ENCODE measurements around the gene SPRN. TPM values are rescaled to one million over a fixed set of nuclear protein-coding genes. Genes with fewer than 3 reads are reported as not detected.
"Not testable (repeated sequence)": the region's sequence is repeated elsewhere in the genome, so short reads cannot be mapped to it uniquely, and the experiment has no call there.

SPRN gene
- total RNA-seq, 2 experiments from 2014 or later = not detected

GRCh38 chr10:133388973-133389818 lies 35.2 kb downstream of the SPRN start:
- Mint-ChIP-seq H3K4me3 (peak overlapping the region; percentile 71), H3K4me1 (peaks cover 45% of the 10 kb centered on the region), H3K27me3 (no peaks in the 10 kb centered on the region), H3K9me3 (ENCODE audit: low read depth) (no peaks in the 10 kb centered on the region), H3K36me3 (peaks cover 2% of the 10 kb centered on the region), H3K27ac (peak overlapping the region; percentile 93)
- CTCF ChIA-PET = interaction anchor here (1.0 to 6.0 kb wide), 6 partner anchors 9 to 81 kb away, joined by 3 to 30 read pairs (median 5); no protein-coding TSS in a partner anchor
- DNase-seq = peak; percentile 79
- peak; percentile 59 for ATAC-seq

DNA sequence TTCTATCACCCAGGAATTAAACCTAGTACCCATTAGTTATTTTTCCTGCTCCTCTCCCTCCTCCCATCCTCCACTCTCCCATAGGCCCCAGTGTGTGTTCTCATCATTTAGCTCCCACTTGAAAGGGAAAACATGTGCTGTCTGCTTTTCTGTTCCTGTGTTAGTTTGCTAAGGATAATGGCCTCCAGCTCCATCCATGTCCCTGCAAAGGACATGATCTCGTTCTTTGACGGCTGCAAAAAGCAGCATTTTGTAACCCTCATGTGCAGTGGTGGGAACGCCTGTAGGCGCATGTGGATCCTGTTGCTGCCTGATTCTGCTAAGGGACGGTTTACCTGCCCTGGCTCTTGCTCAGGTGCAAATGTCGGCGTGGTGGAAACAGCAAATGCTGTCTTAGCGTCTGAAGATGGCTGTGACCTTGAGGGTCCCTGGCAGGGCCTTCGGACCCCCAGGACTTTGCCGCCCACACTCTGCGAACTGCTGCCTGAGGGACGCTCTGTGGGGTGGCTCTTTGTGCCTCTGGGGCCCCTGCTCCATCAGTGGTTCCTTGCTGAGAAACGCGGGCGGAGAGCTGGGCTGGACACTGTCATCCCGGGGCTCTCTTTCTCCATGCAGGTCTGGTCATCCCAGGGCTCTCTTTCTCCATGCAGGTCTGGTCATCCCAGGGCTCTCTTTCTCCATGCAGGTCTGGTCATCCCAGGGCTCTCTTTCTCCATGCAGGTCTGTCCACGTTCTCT lies 36.0 kb downstream of the SPRN start:
- H3K4me3 Mint-ChIP-seq = peak overlapping the region; percentile 71
- H3K36me3 Mint-ChIP-seq = peaks cover 2% of the 10 kb centered on the region
- H3K4me1 Mint-ChIP-seq = peaks cover 45% of the 10 kb centered on the region
- H3K27me3 Mint-ChIP-seq = no peaks in the 10 kb centered on the region
- peak overlapping the region; percentile 93 for H3K27ac Mint-ChIP-seq
- CTCF ChIA-PET = interaction anchor here (0.6 to 6.0 kb wide), 3 partner anchors 10 to 1090 kb away, joined by 3 to 30 read pairs (median 8); no protein-coding TSS in a partner anchor
- ATAC-seq = no peak
- no peak for DNase-seq
- H3K9me3 Mint-ChIP-seq (ENCODE audit: low read depth) = no peaks in the 10 kb centered on the region

- not testable (repeated sequence) for H3K9me3 Mint-ChIP-seq (ENCODE audit: low read depth); DNase-seq; H3K4me3 Mint-ChIP-seq; H3K36me3 Mint-ChIP-seq; H3K27me3 Mint-ChIP-seq; ATAC-seq; H3K27ac Mint-ChIP-seq
- peaks cover 40% of the 10 kb centered on the region for H3K4me1 Mint-ChIP-seq
- CTCF ChIA-PET = interaction anchor here (6.0 kb wide), 1 partner anchor 57 kb away, joined by 30 read pairs; no protein-coding TSS in a partner anchor
Measured at GRCh38 chr10:133386951-133387350, 37.5 kb downstream of the SPRN start.

DNA sequence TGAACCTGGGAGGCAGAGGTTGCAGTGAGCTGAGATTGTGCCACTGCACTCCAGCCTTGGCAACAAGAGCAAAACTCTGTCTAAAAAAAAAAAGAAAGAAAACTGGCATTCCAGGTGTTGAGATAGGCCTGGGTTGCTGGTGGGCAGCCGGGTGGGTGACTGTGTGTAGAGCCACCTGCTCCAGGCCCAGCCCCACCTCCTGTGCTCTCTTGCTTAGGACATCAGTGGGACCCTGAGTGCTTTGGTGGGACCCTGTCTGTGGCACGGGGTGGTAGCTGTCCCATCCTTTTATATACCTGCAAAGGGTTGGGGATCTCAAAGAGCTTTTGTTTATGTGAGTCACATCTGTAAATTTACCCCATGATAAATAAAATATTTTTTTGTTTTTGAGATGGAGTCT lies 39.2 kb downstream of the SPRN start:
- peaks cover 24% of the 10 kb centered on the region for H3K4me1 Mint-ChIP-seq
- no peak for DNase-seq
- H3K27me3 Mint-ChIP-seq = no peaks in the 10 kb centered on the region
- H3K36me3 Mint-ChIP-seq = peaks cover 2% of the 10 kb centered on the region
- H3K27ac Mint-ChIP-seq = no peak overlapping the region
- CTCF ChIA-PET = no interaction called here
- no peaks in the 10 kb centered on the region for H3K9me3 Mint-ChIP-seq (ENCODE audit: low read depth)
- ATAC-seq = no peak
- no peak overlapping the region for H3K4me3 Mint-ChIP-seq

DNA sequence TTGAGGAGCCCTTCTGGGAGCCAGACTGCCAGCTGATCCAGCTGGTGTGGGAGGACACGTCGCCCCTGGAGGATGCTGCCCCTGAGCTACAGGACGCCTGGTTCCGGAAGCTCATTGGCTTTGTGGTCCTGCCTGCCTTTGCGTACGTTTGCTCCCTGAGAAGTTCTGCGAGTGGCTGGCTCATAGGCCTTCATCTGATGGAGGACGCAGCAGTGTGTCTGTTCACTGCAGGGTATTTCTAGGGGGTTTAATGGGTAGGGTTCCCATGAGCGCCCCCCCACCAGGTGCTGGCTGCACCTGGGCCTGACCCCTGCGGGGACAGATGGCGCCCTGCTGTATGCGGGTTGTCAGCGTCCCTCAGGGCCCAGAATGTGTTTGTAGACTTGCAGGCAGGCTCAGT lies 40.4 kb downstream of the SPRN start:
- H3K27me3 Mint-ChIP-seq = no peaks in the 10 kb centered on the region
- no peak for DNase-seq
- no peaks in the 10 kb centered on the region for H3K9me3 Mint-ChIP-seq (ENCODE audit: low read depth)
- H3K36me3 Mint-ChIP-seq = peaks cover 2% of the 10 kb centered on the region
- CTCF ChIA-PET = no interaction called here
- H3K4me3 Mint-ChIP-seq = no peak overlapping the region
- peaks cover 16% of the 10 kb centered on the region for H3K4me1 Mint-ChIP-seq
- no peak for ATAC-seq
- no peak overlapping the region for H3K27ac Mint-ChIP-seq

DNA sequence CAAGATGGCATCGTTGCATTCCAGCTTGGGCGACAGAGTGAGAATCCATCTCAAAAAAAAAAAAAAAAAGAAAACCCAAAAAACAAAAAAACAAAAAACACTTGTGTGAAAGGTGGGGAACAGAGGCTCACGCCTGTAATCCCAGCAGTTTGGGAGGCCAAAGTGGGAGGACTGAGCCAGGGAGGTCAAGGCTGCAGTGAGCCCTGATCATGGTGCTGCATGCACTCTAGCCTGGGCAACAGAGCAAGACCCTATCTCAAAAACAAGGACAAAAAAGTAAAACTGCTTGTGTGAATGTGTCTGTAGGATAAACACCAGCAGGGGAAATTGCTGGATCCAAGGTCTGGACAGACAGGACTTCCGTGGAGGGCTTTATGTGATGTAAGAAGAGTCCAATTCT lies 40.9 kb downstream of the SPRN start:
- peaks cover 2% of the 10 kb centered on the region for H3K36me3 Mint-ChIP-seq

GRCh38 chr10:133381036-133381435 lies 43.4 kb downstream of the SPRN start:
- H3K36me3 Mint-ChIP-seq = no peaks in the 10 kb centered on the region
- no peak overlapping the region for H3K27ac Mint-ChIP-seq
- H3K9me3 Mint-ChIP-seq (ENCODE audit: low read depth) = no peaks in the 10 kb centered on the region
- H3K4me1 Mint-ChIP-seq = peaks cover 3% of the 10 kb centered on the region
- H3K27me3 Mint-ChIP-seq = peaks cover 7% of the 10 kb centered on the region
- DNase-seq = no peak
- no peak overlapping the region for H3K4me3 Mint-ChIP-seq
- ATAC-seq = no peak
- CTCF ChIA-PET = interaction anchor here (1.3 kb wide), 1 partner anchor 18 kb away, joined by 3 read pairs; no protein-coding TSS in a partner anchor

More for the DNA sequence above, 40.9 kb downstream of the SPRN start:
- ATAC-seq (no peak), DNase-seq (no peak)
- Mint-ChIP-seq H3K9me3 (ENCODE audit: low read depth) (no peaks in the 10 kb centered on the region), H3K4me1 (peaks cover 11% of the 10 kb centered on the region), H3K27ac (no peak overlapping the region), H3K4me3 (no peak overlapping the region), H3K27me3 (no peaks in the 10 kb centered on the region)
- CTCF ChIA-PET = no interaction called here

- Mint-ChIP-seq H3K9me3 (ENCODE audit: low read depth) (no peaks in the 10 kb centered on the region), H3K27me3 (peaks cover 12% of the 10 kb centered on the region), H3K4me1 (peaks cover 3% of the 10 kb centered on the region), H3K27ac (no peak overlapping the region), H3K4me3 (peak overlapping the region; percentile 39), H3K36me3 (no peaks in the 10 kb centered on the region)
- CTCF ChIA-PET = interaction anchor here (0.8 to 0.9 kb wide), 2 partner anchors 10 to 50 kb away, joined by 3 to 5 read pairs; no protein-coding TSS in a partner anchor
- no peak for DNase-seq
- ATAC-seq = no peak
Measured at GRCh38 chr10:133379801-133380666, 44.4 kb downstream of the SPRN start.

DNA sequence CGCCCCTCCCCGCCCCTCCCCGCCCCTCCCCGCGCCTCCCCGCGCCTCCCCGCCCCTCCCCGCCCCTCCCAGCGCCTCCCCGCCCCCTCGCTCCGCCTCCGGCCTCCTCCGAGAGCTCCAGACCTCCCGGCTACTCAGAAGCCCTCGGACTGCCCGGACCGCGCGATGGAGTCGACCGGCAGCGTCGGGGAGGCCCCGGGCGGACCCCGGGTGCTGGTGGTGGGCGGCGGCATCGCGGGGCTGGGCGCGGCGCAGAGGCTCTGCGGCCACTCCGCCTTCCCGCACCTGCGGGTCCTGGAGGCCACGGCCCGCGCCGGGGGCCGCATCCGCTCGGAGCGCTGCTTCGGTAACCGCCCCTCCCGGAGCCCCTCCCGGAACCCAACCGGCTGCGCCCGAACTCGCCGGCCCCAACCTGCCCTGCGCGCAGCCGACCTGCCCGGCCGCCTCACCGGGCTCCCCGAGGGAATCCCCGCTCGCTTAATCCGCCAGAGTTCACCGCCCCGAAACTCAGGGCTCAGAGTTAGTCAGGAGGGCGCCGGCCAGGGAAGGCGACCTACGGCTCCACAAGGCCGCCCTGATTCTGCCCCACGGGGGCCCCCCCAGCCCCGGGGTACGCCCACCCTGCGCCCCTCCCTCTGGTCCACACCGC lies 45.1 kb downstream of the SPRN start, which contains the start of gene PAOX:
TSS of gene PAOX (plus strand) at position 111 of the 649 bp plus-strand sequence. CDS start at position 166, 55 bp downstream.
- H3K4me3 Mint-ChIP-seq = peak within 1 kb of the TSS; percentile 74
- H3K4me1 Mint-ChIP-seq = peaks cover 7% of the 10 kb centered on the region
- CTCF ChIA-PET = interaction anchor here (1.2 to 1.8 kb wide), 3 partner anchors 10 to 64 kb away, joined by 3 to 4 read pairs (median 3); no protein-coding TSS in a partner anchor
- ATAC-seq (peak; percentile 57), DNase-seq (peak; percentile 69)
- H3K27ac Mint-ChIP-seq = peak within 1 kb of the TSS; percentile 57
- peaks cover 17% of the 10 kb centered on the region for H3K27me3 Mint-ChIP-seq
- H3K36me3 Mint-ChIP-seq = no peaks in the 10 kb centered on the region
- no peaks in the 10 kb centered on the region for H3K9me3 Mint-ChIP-seq (ENCODE audit: low read depth)

DNA sequence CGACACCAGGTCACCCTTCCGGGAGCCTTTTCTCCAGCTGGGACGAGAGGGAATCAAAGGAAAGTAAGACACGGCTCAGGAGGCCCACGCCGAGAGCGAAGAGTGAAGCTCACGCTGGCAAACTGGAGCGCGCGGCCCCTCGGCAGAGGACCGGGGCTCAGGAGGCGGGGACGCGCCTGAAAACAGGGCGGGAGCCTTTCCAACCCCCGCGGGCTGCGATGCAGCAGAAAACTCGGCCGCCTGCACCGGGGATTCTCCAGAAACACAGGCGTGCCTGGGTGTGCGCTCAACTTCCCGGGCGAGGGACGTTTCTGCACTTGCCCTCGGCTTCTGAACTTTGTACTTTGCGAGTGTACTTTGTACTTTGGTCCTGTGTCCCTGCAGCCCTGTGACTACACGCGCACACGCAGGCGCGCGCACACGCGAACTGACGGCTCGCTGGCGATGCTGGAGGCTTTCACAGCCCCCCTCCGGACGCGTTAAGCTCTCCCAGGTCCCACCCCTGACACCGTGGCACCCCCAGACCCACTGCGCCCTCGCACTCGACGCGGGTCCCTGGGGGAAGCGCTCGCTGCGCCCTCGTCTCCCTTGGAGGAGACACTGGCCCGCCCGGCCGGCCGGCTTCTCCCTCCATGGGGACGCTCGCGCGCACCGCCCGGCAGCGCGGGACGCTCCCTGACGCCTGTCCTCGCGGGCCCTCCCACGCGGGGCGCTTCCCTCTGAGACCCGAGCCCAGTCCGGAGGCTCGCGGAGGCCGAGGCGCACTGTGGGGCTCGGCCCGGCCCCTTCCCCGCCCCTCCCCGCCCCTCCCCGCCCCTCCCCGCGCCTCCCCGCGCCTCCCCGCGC lies 46.0 kb downstream of the SPRN start:
- Mint-ChIP-seq H3K9me3 (ENCODE audit: low read depth) (no peaks in the 10 kb centered on the region), H3K4me3 (peak overlapping the region; percentile 74), H3K4me1 (peaks cover 10% of the 10 kb centered on the region), H3K27me3 (peaks cover 17% of the 10 kb centered on the region), H3K27ac (peak overlapping the region; percentile 57), H3K36me3 (no peaks in the 10 kb centered on the region)
- peak; percentile 71 for DNase-seq
- CTCF ChIA-PET = interaction anchor here (1.0 to 1.8 kb wide), 5 partner anchors 10 to 63 kb away, joined by 3 to 8 read pairs (median 3); partner anchors contain the start of gene FUOM
- ATAC-seq = peak; percentile 74

DNA sequence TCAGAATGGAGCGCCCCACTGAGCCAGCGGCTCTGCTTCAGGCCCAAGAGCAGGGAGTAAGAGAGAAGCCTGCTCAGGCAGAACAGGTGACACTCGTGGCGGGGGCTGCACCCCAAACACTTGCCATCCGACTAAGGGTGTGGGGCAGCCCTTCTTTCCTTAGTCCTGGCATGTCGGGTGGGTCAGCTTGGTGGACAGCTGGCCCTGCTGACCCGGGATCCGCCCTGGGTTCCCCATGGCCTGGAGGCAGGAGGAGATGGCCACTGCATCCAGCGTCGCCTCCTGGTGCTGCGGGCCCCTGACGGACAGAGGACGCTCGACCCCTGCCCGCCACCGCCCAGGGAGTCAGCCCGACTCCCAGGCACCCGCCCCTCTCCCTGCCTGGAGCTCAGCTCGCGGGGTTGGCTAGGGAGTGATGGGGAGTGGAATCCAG lies 46.6 kb downstream of the SPRN start:
- Mint-ChIP-seq H3K9me3 (ENCODE audit: low read depth) (no peaks in the 10 kb centered on the region), H3K36me3 (no peaks in the 10 kb centered on the region), H3K4me1 (peaks cover 10% of the 10 kb centered on the region), H3K4me3 (peak overlapping the region; percentile 74), H3K27me3 (peaks cover 17% of the 10 kb centered on the region), H3K27ac (no peak overlapping the region)
- ATAC-seq (no peak), DNase-seq (no peak)
- CTCF ChIA-PET = interaction anchor here (1.0 to 1.8 kb wide), 5 partner anchors 9 to 63 kb away, joined by 3 to 8 read pairs (median 3); partner anchors contain the start of gene FUOM

Data from activated CD8-positive, alpha-beta memory T cell treated with anti-CD3 and anti-CD28 coated beads, Interleukin-2, amount 10 ng/mL, durations not matched to agents 7 days and 5 days (primary cell).